Measurements from ENCODE around the gene DHRS4. TPM values are rescaled to one million over a fixed set of nuclear protein-coding genes. Genes with fewer than 3 reads are reported as not detected.
A peak's percentile ranks its signal among the peaks of the same experiment; 100 is the strongest.

The DHRS4 gene
- total and polyA plus RNA-seq, 2 of the 13 experiments (the other 11 are each of a cell fraction or from before 2014, with no cell fraction given) = 23.9 to 45.1 TPM

- TF ChIP-seq, protein P1, sequence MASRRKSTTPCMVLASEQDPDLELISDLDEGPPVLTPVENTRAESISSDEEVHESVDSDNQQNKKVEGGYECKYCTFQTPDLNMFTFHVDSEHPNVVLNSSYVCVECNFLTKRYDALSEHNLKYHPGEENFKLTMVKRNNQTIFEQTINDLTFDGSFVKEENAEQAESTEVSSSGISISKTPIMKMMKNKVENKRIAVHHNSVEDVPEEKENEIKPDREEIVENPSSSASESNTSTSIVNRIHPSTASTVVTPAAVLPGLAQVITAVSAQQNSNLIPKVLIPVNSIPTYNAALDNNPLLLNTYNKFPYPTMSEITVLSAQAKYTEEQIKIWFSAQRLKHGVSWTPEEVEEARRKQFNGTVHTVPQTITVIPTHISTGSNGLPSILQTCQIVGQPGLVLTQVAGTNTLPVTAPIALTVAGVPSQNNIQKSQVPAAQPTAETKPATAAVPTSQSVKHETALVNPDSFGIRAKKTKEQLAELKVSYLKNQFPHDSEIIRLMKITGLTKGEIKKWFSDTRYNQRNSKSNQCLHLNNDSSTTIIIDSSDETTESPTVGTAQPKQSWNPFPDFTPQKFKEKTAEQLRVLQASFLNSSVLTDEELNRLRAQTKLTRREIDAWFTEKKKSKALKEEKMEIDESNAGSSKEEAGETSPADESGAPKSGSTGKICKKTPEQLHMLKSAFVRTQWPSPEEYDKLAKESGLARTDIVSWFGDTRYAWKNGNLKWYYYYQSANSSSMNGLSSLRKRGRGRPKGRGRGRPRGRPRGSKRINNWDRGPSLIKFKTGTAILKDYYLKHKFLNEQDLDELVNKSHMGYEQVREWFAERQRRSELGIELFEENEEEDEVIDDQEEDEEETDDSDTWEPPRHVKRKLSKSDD (CRISPR knock-in tag; IDR thresholded peaks at IDR 0.05; ENCODE audit: low read depth) = no peak
- TF ChIP-seq ZNF607 (CRISPR knock-in tag; IDR thresholded peaks at IDR 0.05; ENCODE audit: borderline replicate concordance) = no peak
- no peak for TF ChIP-seq ZNF17 (CRISPR knock-in tag; IDR thresholded peaks at IDR 0.05)
- 0 out of 2 replicates have a peak, but pooled peaks have one; percentile 33 for TF ChIP-seq FOXP4 (CRISPR knock-in tag; IDR thresholded peaks at IDR 0.05)
- TF ChIP-seq ISX (CRISPR knock-in tag; conservative IDR thresholded peaks at IDR 0.05) = no peak
- no peak for TF ChIP-seq FOXJ3 (CRISPR knock-in tag; IDR thresholded peaks at IDR 0.05; ENCODE audit: borderline replicate concordance)
- no peak; the same call in 1 of the 2 replicates for TF ChIP-seq SIX4 (CRISPR knock-in tag; IDR thresholded peaks at IDR 0.05)
- no peak; the same call in 1 of the 2 replicates for TF ChIP-seq ISL2 (CRISPR knock-in tag; IDR thresholded peaks at IDR 0.05)
- peak; percentile 84; the same call in 1 of the 2 replicates for TF ChIP-seq NBN (conservative IDR thresholded peaks at IDR 0.05)
- TF ChIP-seq PHB2 (IDR thresholded peaks at IDR 0.05; ENCODE audit: partially characterized antibody) = no peak
- TF ChIP-seq ZNF432 (CRISPR knock-in tag; IDR thresholded peaks at IDR 0.05; ENCODE audit: borderline replicate concordance) = no peak
- no peak for TF ChIP-seq ZNF616 (CRISPR knock-in tag; IDR thresholded peaks at IDR 0.05; ENCODE audit: low read depth)
- TF ChIP-seq THAP8 (CRISPR knock-in tag; IDR thresholded peaks at IDR 0.05; ENCODE audit: borderline replicate concordance) = no peak
- TF ChIP-seq RFXANK (CRISPR knock-in tag; IDR thresholded peaks at IDR 0.05) = no peak
- 0 out of 2 replicates have a peak, but pooled peaks have one; percentile 27 for TF ChIP-seq SOX6 (IDR thresholded peaks at IDR 0.05)
- TF ChIP-seq SOX6 (CRISPR knock-in tag; IDR thresholded peaks at IDR 0.05) = peak; percentile 99
- TF ChIP-seq ZNF737 (CRISPR knock-in tag; IDR thresholded peaks at IDR 0.05; ENCODE audit: borderline replicate concordance) = no peak
- peak; percentile 65 for TF ChIP-seq TEAD3 (CRISPR knock-in tag; optimal IDR thresholded peaks at IDR 0.05; ENCODE audit: borderline replicate concordance)
- no peak for TF ChIP-seq NR2C2 (CRISPR knock-in tag; IDR thresholded peaks at IDR 0.05; ENCODE audit: borderline replicate concordance)
- no peak for TF ChIP-seq ATF7-NPFF (CRISPR knock-in tag; IDR thresholded peaks at IDR 0.05; ENCODE audit: low read depth)
- TF ChIP-seq, protein P2, sequence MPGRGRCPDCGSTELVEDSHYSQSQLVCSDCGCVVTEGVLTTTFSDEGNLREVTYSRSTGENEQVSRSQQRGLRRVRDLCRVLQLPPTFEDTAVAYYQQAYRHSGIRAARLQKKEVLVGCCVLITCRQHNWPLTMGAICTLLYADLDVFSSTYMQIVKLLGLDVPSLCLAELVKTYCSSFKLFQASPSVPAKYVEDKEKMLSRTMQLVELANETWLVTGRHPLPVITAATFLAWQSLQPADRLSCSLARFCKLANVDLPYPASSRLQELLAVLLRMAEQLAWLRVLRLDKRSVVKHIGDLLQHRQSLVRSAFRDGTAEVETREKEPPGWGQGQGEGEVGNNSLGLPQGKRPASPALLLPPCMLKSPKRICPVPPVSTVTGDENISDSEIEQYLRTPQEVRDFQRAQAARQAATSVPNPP (CRISPR knock-in tag; IDR thresholded peaks at IDR 0.05) = no peak
- no peak for TF ChIP-seq ZFP41 (CRISPR knock-in tag; IDR thresholded peaks at IDR 0.05; ENCODE audit: borderline replicate concordance)
- no peak for TF ChIP-seq NR3C1 (CRISPR knock-in tag; IDR thresholded peaks at IDR 0.05)
- TF ChIP-seq IKZF1 (IDR thresholded peaks at IDR 0.05) = no peak
Observed at GRCh38 chr14:23939607-23940326, 13.8 kb upstream of the DHRS4 start (continued).
